Small intestine (tissue), 7 donors: ENCODE results near the gene RCL1. TPM values are rescaled to one million over a fixed set of nuclear protein-coding genes. Genes with fewer than 3 reads are reported as not detected.

ENCODE experiments used
- DNase-seq, 2 donors: peaks; one replicate each; pipeline versions ENCODE4 v3.0.0 to v3.0.0-alpha.2; 2013
- FAIRE-seq: peaks from 2 replicates; lab custom pipeline; 2012; peaks lifted over from hg19 to GRCh38; lab: Jason Lieb, UNC
- H3K27ac ChIP-seq, 3 donors: one replicate each; pipeline ENCODE4 v1.5.1; 2013; ENCODE audit warnings: low read length in 2 of 3, mild to moderate bottlenecking in 2 of 3, control low read depth in 1 of 3, inconsistent platforms in 1 of 3, low read depth in 1 of 3, moderate library complexity in 1 of 3
- H3K27me3 ChIP-seq, 3 donors: one replicate each; pipeline ENCODE4 v1.6.1; 2013; ENCODE audit warnings: low read length in 3 of 3, inconsistent platforms in 1 of 3; ENCODE audit not compliant: control insufficient read depth in 3 of 3, insufficient read depth in 3 of 3
- H3K36me3 ChIP-seq, 3 donors: one replicate each; pipeline ENCODE4 v1.6.1; 2013; ENCODE audit warnings: low read length in 3 of 3, inconsistent platforms in 1 of 3, low read depth in 1 of 3, mild to moderate bottlenecking in 1 of 3, moderate library complexity in 1 of 3; ENCODE audit not compliant: control insufficient read depth in 3 of 3, insufficient read depth in 2 of 3
- H3K4me1 ChIP-seq, 3 donors: one replicate each; pipeline ENCODE4 v1.6.1; 2013; ENCODE audit warnings: low read length in 2 of 3, inconsistent platforms in 1 of 3, low read depth in 1 of 3, mild to moderate bottlenecking in 1 of 3, moderate library complexity in 1 of 3; ENCODE audit not compliant: control insufficient read depth in 3 of 3, insufficient read depth in 2 of 3
- H3K4me3 ChIP-seq, 3 donors: one replicate each; pipeline ENCODE4 v1.5.1; 2013; ENCODE audit warnings: low read length in 3 of 3, control low read depth in 1 of 3, inconsistent platforms in 1 of 3, low read depth in 1 of 3, mild to moderate bottlenecking in 1 of 3, moderate library complexity in 1 of 3
- H3K9me3 ChIP-seq, 2 donors: one replicate each; pipeline ENCODE4 v1.6.1; 2013; ENCODE audit warnings: low read depth in 1 of 2, low read length in 1 of 2; ENCODE audit not compliant: control insufficient read depth in 2 of 2, insufficient read depth in 1 of 2
- WGBS, 3 donors: extraction: QIAGEN DNeasy Blood & Tissue Kit; methylation state at CpG; one replicate each; pipeline ENCODE4 v1.1.7; 2013; 5-methylcytosine and 5-hydroxymethylcytosine counted together
- polyA plus RNA-seq, 4 donors: library from polyadenylated mRNA; stranded (reverse) in 3 of 4; unstranded in 1 of 4; fragments of 200-250 nt in 3 of 4; fragments of 120-200 nt in 1 of 4; gene quantifications; one replicate each; pipeline versions ENCODE4 v1.2.1 to v1.2.3, GENCODE V29; 2013
- donor health status: healthy with polysubstance abuse.
- donor health status: control.
- donor health status: control.
- donor health status: Bipolar disorder and iron deficiency.
- donor health status: healthy.

The RCL1 gene
- polyA plus RNA-seq, 4 donors, result 2.2 to 12.0 (median 8.2) TPM

DNA sequence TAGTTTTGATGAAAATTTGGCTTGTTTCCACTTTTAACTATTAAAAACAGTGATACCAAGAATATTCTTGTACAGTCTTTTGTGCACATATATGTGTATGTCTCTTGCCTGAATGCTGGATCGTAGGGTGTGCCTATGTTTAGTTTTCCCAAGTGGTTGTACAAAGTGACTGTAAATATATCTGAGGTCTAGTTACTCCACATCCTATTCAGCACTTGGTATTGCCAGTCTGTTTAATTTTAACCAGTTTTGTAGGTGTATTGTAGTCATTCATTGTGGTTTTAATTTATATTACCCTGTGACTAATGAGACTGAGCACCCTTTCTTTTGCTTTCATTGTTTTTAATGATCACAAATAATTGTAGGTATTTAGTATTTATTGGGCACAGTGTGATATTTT lies 17.8 kb downstream of the RCL1 start:
- H3K4me3 ChIP-seq, result no peak overlapping the region
- no peak for FAIRE-seq
- no peaks in the 10 kb centered on the region for H3K4me1 ChIP-seq
- H3K27ac ChIP-seq, result no peak overlapping the region
- peaks cover 0 to 2% (median 0%) of the 10 kb centered on the region in 3 donors for H3K36me3 ChIP-seq
- no peaks in the 10 kb centered on the region for H3K27me3 ChIP-seq
- 71 to 79% (median 72%) methylated on average over 1 of the region's 1 CpG for WGBS, 3 donors
- DNase-seq, result no peak
- peaks cover 0 to 13% of the 10 kb centered on the region in 2 donors for H3K9me3 ChIP-seq

DNA sequence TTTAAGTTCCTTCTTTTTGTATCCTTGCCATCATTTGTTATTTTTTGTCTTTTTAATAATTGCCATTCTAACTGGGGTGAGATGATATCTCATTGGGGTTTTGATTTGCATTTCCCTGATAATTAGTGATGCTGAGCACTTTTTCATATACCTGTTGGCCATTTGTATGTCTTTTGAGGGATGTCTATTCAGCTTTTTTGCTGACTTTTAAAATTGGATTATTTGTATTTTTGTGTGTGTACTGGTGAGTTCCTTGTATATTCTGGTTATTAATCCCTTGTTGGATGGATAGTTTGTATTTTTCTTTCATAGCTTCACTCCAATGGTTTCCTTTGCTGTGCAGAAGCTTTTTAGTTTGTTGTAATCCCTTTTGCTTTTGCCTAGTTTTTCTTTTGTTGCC lies 19.1 kb downstream of the RCL1 start:
- H3K4me3 ChIP-seq, result no peak overlapping the region
- H3K27me3 ChIP-seq, result no peaks in the 10 kb centered on the region
- peaks cover 0 to 16% of the 10 kb centered on the region in 2 donors for H3K9me3 ChIP-seq
- DNase-seq (no peak), FAIRE-seq (no peak)
- H3K36me3 ChIP-seq, result peaks cover 0 to 2% (median 0%) of the 10 kb centered on the region in 3 donors
- H3K4me1 ChIP-seq, result peaks cover 0 to 2% (median 0%) of the 10 kb centered on the region in 3 donors
- H3K27ac ChIP-seq, result no peak overlapping the region

DNA sequence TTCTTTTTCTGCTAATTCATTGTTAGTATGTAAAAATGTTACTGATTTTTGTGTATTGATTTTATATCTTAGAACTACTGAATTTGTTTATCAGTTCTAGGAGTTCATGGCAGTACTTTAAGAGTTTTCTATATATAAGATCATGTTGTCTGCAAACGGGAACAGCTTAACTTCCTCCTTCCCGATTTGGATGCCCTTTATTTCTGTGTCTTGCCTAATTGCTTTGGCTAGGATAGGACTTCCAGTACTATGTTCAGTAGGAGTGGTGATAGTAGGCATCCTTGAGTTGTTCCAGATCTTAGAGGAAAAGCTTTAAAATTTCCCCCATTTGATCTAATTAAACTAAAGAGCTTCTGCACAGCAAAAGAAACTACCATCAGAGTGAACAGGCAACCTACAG lies 20.1 kb downstream of the RCL1 start:
- WGBS, 3 donors, result 70 to 81% (median 78%) methylated on average over 2 of the region's 2 CpGs
- no peak for DNase-seq
- peaks cover 0 to 16% of the 10 kb centered on the region in 2 donors for H3K9me3 ChIP-seq
- no peaks in the 10 kb centered on the region for H3K27me3 ChIP-seq
- no peak for FAIRE-seq
- peaks cover 0 to 2% (median 0%) of the 10 kb centered on the region in 3 donors for H3K4me1 ChIP-seq
- H3K27ac ChIP-seq, result no peak overlapping the region
- peaks cover 0 to 4% (median 0%) of the 10 kb centered on the region in 3 donors for H3K36me3 ChIP-seq
- no peak overlapping the region for H3K4me3 ChIP-seq

DNA sequence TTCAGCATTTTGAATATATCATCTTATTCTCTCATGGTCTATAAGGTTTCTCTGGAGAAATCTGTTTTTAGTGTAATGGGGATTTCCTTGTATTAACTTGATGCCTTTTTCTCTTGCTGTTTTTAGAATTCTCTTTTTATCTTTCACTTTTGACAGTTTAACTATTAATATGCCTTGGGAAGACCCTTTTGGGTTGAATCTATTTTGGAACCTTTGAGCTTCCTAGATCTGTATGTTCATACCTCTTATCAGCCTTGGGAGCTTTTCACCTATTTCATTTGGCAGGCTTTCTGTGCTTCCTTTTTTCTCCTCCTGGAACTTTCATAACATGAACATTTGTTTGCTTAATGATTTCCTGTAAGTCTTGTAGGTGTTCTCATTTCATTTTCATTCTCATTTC lies 22.2 kb downstream of the RCL1 start:
- H3K4me3 ChIP-seq, result no peak overlapping the region
- peaks cover 0 to 16% of the 10 kb centered on the region in 2 donors for H3K9me3 ChIP-seq
- H3K27me3 ChIP-seq, result no peaks in the 10 kb centered on the region
- peaks cover 0 to 2% (median 0%) of the 10 kb centered on the region in 3 donors for H3K4me1 ChIP-seq
- H3K27ac ChIP-seq, result no peak overlapping the region
- FAIRE-seq (no peak), DNase-seq (peak in 1 of 2 donors; percentile 17)
- peaks cover 0 to 2% (median 0%) of the 10 kb centered on the region in 3 donors for H3K36me3 ChIP-seq

DNA sequence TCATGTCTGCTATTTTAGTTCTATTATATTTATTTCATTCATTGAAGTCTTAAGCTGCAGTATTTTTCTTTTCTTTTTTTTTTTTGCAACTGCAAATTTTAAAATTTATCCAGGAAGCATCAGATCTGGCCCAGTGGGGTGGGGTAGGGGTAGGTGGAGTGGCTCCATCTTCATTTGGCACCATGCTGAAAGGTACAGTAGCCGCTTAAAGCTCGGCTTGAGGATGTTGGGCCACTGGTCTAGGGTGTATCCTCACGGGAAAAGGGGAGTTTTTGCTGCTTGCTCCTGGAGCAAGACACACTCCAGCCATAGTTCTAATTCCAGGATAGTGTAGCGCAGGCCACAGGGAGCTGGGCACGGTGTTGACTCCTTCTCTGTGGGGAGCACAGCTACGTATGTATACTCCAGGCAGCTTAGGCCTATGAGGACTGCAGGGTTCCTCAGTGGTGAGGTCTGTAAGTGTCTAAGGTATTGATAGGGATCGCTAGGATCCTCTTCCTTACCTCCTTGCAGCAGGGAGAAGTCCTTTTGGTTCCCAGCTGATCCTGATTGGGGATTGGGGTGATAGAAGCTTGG lies 22.7 kb downstream of the RCL1 start:
- WGBS, 3 donors, result 81 to 88% (median 84%) methylated on average over 7 of the region's 7 CpGs
- DNase-seq (no peak), FAIRE-seq (no peak)
- H3K4me1 ChIP-seq, result peaks cover 0 to 2% (median 0%) of the 10 kb centered on the region in 3 donors
- peaks cover 0 to 16% of the 10 kb centered on the region in 2 donors for H3K9me3 ChIP-seq
- H3K4me3 ChIP-seq, result no peak overlapping the region
- no peaks in the 10 kb centered on the region for H3K27me3 ChIP-seq
- H3K27ac ChIP-seq, result peak overlapping the region in 1 of 3 donors; percentile 3
- H3K36me3 ChIP-seq, result peaks cover 0 to 2% (median 0%) of the 10 kb centered on the region in 3 donors

DNA sequence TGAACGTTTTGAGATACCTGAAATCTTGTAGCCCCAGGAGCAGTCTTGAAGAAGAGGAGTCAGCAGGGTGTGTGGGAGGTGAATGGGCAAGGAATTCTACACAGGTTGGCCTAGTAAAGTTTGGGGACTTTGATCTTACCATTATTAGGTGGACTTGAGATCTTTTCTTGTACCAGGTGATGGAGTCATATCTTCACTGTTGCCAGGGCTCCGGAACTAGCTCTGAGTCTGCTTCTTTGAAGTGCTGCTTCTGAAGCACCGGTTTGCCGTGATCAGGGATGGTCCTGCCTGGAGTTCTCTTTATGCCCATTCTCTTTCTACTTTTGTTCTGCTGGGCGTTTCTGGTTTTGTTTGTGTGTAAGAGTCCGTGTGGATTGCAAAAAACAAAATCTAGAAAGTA lies 27.4 kb downstream of the RCL1 start:
- H3K4me1 ChIP-seq, result peaks cover 0 to 2% (median 0%) of the 10 kb centered on the region in 3 donors

DNA sequence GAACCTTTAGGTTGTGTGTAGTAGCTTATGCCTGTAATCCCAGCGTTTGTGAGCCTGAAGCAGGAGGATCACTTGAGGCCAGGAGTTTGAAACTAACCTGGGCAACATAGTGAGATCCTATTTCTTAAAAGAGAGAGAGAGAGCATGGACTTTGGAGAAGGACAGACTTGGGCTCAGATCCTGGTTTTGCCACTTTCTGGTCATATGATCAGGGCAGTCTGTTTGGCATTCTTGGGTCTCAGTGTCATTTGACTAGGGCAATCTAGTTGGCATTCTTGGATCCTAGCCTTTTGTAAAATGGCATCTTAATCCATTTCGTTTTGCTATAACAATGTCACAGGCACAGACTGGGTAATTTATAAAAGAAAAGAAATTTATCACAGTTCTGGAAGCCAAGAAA lies 28.4 kb downstream of the RCL1 start:
- Histone ChIP-seq H3K27me3 (no peaks in the 10 kb centered on the region), H3K36me3 (peaks cover 0 to 6% (median 0%) of the 10 kb centered on the region in 3 donors), H3K9me3 (no peaks in the 10 kb centered on the region), H3K4me3 (no peak overlapping the region), H3K4me1 (no peaks in the 10 kb centered on the region), H3K27ac (no peak overlapping the region)
- 73 to 90% (median 86%) methylated on average over 2 of the region's 2 CpGs for WGBS, 3 donors
- DNase-seq (no peak), FAIRE-seq (no peak)

More for the DNA sequence above, 27.4 kb downstream of the RCL1 start:
- Histone ChIP-seq H3K4me3 (no peak overlapping the region), H3K27me3 (no peaks in the 10 kb centered on the region), H3K9me3 (peaks cover 0 to 7% of the 10 kb centered on the region in 2 donors), H3K27ac (no peak overlapping the region), H3K36me3 (peaks cover 0 to 2% (median 0%) of the 10 kb centered on the region in 3 donors)
- DNase-seq, result peak; percentile 64 to 80
- WGBS, 3 donors, result 13 to 63% (median 36%) methylated on average over 6 of the region's 6 CpGs
- no peak for FAIRE-seq

DNA sequence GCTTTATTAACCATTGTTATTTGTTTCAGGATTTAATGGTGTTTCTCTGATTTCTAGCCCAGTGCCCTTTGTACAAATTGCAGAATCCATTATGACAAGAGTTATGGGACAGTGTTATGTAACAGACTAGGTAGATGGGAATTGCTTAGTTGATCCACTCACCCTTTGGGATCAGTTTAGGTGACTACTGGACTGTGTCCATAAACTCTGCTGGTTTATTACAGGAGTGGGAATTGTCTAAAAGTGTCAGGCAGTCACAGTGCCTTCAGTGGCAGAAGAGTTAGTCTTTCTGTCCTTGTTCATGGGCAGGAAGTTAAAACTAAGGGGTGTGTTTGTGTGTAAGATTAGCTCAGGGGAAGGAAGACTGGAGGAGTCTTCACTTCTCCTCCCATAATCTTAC lies 29.3 kb downstream of the RCL1 start:
- FAIRE-seq, result no peak
- Histone ChIP-seq H3K27me3 (no peaks in the 10 kb centered on the region), H3K36me3 (peaks cover 0 to 6% (median 0%) of the 10 kb centered on the region in 3 donors), H3K4me1 (no peaks in the 10 kb centered on the region), H3K9me3 (no peaks in the 10 kb centered on the region), H3K4me3 (no peak overlapping the region), H3K27ac (no peak overlapping the region)
- peak in 1 of 2 donors; percentile 11 for DNase-seq
